DOHH2 (cell line): Measurements from ENCODE around the gene CSNK1G3.

Experiments used
- EZH2phosphoT487 ChIP-seq: fragments of 200-600 bp; sonication (generic); IDR thresholded peaks from 2 replicates; pipeline ENCODE4 v1.6.1; 2017; ENCODE audit warnings: borderline replicate concordance, mild to moderate bottlenecking, antibody characterized with exemption, low read length, moderate library complexity, mixed read lengths
- TF ChIP-seq, protein P1 (sequence below): fragments of 200-600 bp; sonication (generic); IDR thresholded peaks from one replicate; pipeline ENCODE4 v1.5.1; 2014; ENCODE audit warnings: antibody characterized with exemption, mild to moderate bottlenecking, low read depth, low read length; ENCODE audit not compliant: poor library complexity, severe bottlenecking

DNA sequence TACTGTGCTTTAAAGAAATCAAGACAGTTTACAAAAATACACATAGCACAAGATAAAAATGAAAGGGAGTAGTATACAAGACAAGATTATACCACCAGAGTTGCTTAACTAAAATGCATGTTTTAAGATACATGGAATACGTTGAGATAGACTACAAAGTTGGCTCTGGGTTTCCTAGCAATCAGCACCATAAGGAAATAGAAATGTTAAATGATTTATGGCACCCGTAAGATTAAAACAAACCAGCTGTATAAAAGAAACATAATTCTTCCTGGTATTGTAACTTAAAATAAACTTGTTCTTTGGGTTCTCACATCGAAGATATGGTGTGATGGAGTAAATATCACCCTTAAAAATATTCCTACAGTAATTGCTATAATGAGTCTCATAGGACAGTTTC lies 9.9 kb upstream of the CSNK1G3 start:
- TF ChIP-seq, protein P1, sequence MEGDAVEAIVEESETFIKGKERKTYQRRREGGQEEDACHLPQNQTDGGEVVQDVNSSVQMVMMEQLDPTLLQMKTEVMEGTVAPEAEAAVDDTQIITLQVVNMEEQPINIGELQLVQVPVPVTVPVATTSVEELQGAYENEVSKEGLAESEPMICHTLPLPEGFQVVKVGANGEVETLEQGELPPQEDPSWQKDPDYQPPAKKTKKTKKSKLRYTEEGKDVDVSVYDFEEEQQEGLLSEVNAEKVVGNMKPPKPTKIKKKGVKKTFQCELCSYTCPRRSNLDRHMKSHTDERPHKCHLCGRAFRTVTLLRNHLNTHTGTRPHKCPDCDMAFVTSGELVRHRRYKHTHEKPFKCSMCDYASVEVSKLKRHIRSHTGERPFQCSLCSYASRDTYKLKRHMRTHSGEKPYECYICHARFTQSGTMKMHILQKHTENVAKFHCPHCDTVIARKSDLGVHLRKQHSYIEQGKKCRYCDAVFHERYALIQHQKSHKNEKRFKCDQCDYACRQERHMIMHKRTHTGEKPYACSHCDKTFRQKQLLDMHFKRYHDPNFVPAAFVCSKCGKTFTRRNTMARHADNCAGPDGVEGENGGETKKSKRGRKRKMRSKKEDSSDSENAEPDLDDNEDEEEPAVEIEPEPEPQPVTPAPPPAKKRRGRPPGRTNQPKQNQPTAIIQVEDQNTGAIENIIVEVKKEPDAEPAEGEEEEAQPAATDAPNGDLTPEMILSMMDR = no peak
- no peak for TF ChIP-seq EZH2phosphoT487
